ENCODE measurements around the gene KRT32.

DNA sequence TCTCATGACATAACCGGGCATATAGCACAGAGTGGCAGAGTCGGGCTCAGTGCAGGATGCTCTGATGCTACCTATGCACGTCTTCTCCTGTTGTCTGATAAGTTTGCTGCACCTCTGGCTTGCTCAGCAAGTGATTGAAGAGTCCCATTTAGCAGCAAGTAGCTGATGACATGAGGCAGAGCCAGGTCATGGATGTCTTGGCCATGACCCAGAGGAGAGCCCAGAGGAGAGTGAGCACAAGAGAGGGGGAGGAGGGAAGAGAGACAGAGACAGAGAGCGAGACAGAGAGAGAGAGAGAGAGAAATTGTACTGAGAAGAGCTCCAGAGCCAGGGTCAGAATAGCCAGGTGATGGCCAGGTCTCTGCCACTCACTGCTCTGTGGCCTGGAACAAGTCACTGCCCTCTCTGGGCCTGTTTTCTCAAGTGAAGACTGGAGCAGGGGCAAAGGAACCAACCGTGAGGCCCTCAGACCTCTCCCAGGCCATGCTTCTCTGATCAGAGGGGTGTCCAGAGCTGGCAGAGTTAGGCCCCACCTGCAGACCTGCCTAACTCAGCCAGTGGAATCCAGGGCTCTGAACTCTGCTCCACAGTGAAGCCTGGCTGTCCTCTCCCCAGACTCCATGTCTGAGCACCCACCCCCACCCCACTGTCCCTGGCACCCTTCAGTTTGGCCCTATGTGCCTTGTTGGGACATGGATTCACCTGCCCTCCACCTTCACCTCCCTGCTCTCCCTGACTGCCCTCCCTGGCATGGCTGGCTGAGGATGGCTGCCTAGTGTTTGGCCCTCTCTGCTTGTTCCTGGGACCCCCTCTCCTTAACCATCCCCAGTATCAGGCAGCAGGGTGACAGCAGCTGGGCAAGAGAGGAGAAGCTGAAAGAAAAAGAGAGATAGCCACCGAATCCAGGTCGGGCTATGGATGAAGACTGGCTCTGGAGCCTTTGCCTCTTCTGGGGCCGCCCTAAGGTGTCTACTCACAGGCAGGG lies 18.0 kb upstream of the KRT32 start:
- TF ChIP-seq POLR2AphosphoS5 (IDR thresholded peaks at IDR 0.05; ENCODE audit: borderline replicate concordance, low read depth, low read length): no peak
- no peak for TF ChIP-seq EZH2 (IDR thresholded peaks at IDR 0.05)
- TF ChIP-seq FOXP2 (optimal IDR thresholded peaks at IDR 0.05; ENCODE audit: control extremely low read depth, extremely low read length, insufficient read depth): no peak
